Activated B cell treated with CpG ODN at 0.5 μM for 24 hours (primary cell): ENCODE results near the gene PHOX2A. TPM values are rescaled to one million over a fixed set of nuclear protein-coding genes. Genes with fewer than 3 reads are reported as not detected.

Experiments
- ATAC-seq: fragments of 200-7000 bp; cut with Tn5 transposase; one replicate; pipeline ENCODE4 v1.10.0; 2021; ENCODE audit warnings: low read depth, mild to moderate bottlenecking, moderate library complexity
- CTCF ChIA-PET: fragments of 350-600 bp; sonication (Branson Sonifier 250); formaldehyde crosslinking; loops from one replicate; lab custom pipeline; 2021; ENCODE audit warnings: antibody characterized with exemption; lab: Charles Lee
- POLR2A ChIA-PET: fragments of 350-600 bp; sonication (Branson Sonifier 250); formaldehyde crosslinking; loops from one replicate; lab custom pipeline; 2021; ENCODE audit warnings: antibody characterized with exemption; lab: Charles Lee
- DNase-seq: peaks from one replicate; pipeline ENCODE4 v3.0.0; 2022
- H3K27ac Mint-ChIP-seq: one replicate; pipeline ENCODE4 v1.8.0; 2020; ENCODE audit warnings: mixed read lengths
- H3K27me3 Mint-ChIP-seq: one replicate; pipeline ENCODE4 v1.8.0; 2021; ENCODE audit warnings: mixed read lengths
- H3K36me3 Mint-ChIP-seq: one replicate; pipeline ENCODE4 v1.8.0; 2021; ENCODE audit warnings: low read depth, mixed read lengths
- H3K4me1 Mint-ChIP-seq: one replicate; pipeline ENCODE4 v1.8.0; 2021; ENCODE audit warnings: mixed read lengths
- H3K4me3 Mint-ChIP-seq: one replicate; pipeline ENCODE4 v1.8.0; 2020; ENCODE audit warnings: mild to moderate bottlenecking, mixed read lengths
- H3K9me3 Mint-ChIP-seq: one replicate; pipeline ENCODE4 v1.8.0; 2020; ENCODE audit warnings: mixed read lengths
- intact Hi-C: fragments of 100-400 bp; cut with micrococcal nuclease; formaldehyde crosslinking; loops from one replicate; pipeline ENCODE4 v1.15.1; 2024
- total RNA-seq: library from RNA; stranded (reverse); gene quantifications from 2 replicates; pipeline ENCODE4 v1.2.3, GENCODE V29; 2022
- TF ChIP-seq, protein P1 (sequence below): fragments of 200-600 bp; IDR thresholded peaks from one replicate; pipeline ENCODE4 v1.8.0; 2022; ENCODE audit warnings: antibody characterized with exemption, mild to moderate bottlenecking

Gene PHOX2A
- total RNA-seq, 1 donor from 2014 or later, result not detected

DNA sequence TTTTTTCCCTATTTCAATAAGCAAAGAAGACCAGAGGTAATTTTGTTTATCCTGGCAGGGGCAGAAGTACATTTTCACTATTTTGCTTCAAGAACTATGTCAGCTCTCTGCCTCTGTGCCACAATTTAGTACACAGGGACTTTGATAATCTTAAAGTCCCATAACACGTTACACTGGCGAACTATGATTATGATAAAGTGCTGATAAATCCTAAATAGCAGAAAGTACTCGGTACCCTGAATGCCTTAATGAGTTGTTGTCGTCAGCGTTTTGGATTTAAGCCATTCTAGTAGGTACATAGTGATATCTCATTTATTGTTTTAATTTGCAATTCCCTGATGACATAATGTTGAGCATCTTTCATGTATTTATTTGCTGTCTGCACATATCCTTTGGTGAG, 16.6 kb upstream of the PHOX2A start:
- POLR2A ChIA-PET, result no interaction called here
- Mint-ChIP-seq H3K27ac (no peak overlapping the region), H3K4me3 (no peak overlapping the region)

DNA sequence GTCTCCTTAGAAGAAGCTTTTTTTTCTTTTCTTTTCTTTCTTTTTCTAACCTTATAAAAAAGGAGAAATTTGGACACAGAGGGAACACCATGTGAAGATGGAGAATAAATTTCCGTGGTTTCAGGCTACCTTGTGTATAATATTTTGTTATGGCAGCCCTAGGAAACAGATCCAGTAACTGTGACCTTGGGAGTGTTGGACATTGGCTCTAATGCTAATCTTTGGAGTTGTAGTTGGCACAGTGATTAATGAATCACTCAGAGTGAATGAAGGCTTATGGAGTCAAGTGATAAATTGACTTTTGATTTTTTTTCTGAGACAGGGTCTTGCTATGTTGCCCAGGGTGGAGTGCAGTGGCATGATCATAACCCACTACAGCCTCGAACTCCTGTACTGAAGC, 15.5 kb upstream of the PHOX2A start:
- ATAC-seq, result no peak
- no peak for DNase-seq
- H3K27ac Mint-ChIP-seq, result no peak overlapping the region
- no peak overlapping the region for H3K4me3 Mint-ChIP-seq
- ChIA-PET POLR2A (no interaction called here), CTCF (no interaction called here)
- TF ChIP-seq, protein P1, sequence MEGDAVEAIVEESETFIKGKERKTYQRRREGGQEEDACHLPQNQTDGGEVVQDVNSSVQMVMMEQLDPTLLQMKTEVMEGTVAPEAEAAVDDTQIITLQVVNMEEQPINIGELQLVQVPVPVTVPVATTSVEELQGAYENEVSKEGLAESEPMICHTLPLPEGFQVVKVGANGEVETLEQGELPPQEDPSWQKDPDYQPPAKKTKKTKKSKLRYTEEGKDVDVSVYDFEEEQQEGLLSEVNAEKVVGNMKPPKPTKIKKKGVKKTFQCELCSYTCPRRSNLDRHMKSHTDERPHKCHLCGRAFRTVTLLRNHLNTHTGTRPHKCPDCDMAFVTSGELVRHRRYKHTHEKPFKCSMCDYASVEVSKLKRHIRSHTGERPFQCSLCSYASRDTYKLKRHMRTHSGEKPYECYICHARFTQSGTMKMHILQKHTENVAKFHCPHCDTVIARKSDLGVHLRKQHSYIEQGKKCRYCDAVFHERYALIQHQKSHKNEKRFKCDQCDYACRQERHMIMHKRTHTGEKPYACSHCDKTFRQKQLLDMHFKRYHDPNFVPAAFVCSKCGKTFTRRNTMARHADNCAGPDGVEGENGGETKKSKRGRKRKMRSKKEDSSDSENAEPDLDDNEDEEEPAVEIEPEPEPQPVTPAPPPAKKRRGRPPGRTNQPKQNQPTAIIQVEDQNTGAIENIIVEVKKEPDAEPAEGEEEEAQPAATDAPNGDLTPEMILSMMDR, result no peak
- intact Hi-C loops, result no loop called here
- peaks cover 14% of the 10 kb centered on the region for H3K27me3 Mint-ChIP-seq
- H3K9me3 Mint-ChIP-seq, result no peaks in the 10 kb centered on the region
- no peaks in the 10 kb centered on the region for H3K36me3 Mint-ChIP-seq
- H3K4me1 Mint-ChIP-seq, result no peaks in the 10 kb centered on the region

More for the DNA sequence above, 16.6 kb upstream of the PHOX2A start:
- DNase-seq (no peak), ATAC-seq (no peak)
- Mint-ChIP-seq H3K4me1 (no peaks in the 10 kb centered on the region), H3K36me3 (no peaks in the 10 kb centered on the region), H3K27me3 (peaks cover 14% of the 10 kb centered on the region), H3K9me3 (no peaks in the 10 kb centered on the region)
- TF ChIP-seq, protein P1, result no peak
- intact Hi-C loops, result no loop called here
- CTCF ChIA-PET, result no interaction called here

DNA sequence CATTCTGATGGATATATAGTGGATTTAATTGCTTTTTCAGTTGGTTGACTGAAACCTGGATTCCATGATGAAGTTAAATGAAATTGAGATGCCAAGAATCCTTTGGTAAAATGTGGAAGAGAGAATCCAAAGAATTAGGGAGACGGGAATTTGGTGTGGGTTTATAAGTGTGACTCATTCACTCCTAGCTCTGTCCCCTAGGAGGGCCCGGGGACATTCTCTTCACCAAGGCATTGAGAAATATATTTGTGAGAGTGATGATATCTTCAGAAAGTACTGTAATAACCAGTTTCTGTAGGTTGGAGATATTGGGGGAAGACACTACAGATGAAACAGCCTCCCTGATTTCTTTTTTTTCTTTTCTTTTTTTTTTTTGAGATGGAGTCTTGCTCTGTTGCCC, 13.6 kb upstream of the PHOX2A start:
- H3K36me3 Mint-ChIP-seq, result no peaks in the 10 kb centered on the region
- intact Hi-C loops, result no loop called here
- ChIA-PET POLR2A (no interaction called here), CTCF (no interaction called here)
- no peak for ATAC-seq
- DNase-seq, result no peak
- H3K9me3 Mint-ChIP-seq, result no peaks in the 10 kb centered on the region
- peaks cover 18% of the 10 kb centered on the region for H3K27me3 Mint-ChIP-seq
- H3K4me1 Mint-ChIP-seq, result no peaks in the 10 kb centered on the region
- H3K4me3 Mint-ChIP-seq, result no peak overlapping the region
- TF ChIP-seq, protein P1, result no peak
- H3K27ac Mint-ChIP-seq, result no peak overlapping the region

DNA sequence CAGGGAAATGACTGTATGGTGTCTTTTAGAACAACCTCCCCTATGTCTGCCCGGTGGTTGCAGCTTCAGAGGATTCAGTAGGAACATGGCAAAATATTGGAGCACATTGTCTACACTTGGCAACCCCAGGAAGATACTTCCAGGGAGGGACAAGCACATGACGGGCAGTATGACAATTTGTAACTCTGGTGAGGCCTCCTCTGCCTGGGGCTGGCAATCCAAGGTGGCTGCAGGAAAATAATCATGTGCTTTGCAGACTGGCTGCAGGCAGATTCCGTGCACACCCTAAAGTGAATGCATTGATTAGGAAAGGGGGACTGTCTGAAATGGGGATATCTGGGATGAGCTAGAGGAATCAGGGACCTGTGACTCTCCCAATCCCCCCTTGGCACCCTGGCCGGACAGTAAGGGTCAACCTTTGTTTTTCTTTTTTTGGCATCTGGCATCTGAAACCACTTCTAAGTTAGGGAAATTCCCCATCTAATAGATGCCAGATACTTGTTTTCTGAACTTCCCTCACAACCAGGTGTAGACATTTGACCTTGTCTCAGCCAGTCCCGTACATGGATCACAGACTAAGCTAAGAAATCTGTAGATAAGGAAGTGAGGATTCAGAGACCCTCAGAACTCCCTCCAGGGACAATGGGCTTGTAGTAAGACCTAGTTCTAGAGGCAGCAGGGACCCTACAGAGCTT, 10.5 kb upstream of the PHOX2A start:
- Mint-ChIP-seq H3K36me3 (no peaks in the 10 kb centered on the region), H3K27ac (no peak overlapping the region), H3K4me3 (no peak overlapping the region), H3K27me3 (peaks cover 18% of the 10 kb centered on the region), H3K9me3 (no peaks in the 10 kb centered on the region), H3K4me1 (no peaks in the 10 kb centered on the region)
- ATAC-seq (no peak), DNase-seq (no peak)
- intact Hi-C loops, result no loop called here
- ChIA-PET CTCF (no interaction called here), POLR2A (no interaction called here)
- TF ChIP-seq, protein P1, result no peak

DNA sequence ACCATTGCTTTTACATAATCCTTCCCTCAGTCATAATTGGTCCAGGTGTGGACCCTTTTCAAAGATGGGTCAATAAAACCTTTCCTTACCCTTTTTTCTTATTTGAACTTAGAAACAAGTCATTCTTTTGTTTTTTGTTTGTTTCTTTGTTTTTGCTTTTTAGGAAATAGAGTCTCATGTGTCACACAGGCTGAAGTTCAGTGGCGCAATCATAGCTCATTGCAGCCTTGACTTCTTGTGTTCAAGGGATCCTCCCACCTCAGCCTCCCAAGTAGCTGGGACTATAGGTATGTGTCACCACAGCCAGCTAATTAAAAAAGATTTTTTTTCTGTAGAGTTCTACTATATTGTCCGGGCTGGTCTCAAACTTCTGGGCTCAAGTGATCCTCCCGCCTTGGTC, 9.4 kb upstream of the PHOX2A start:
- ChIA-PET POLR2A (no interaction called here), CTCF (no interaction called here)
- H3K4me1 Mint-ChIP-seq, result no peaks in the 10 kb centered on the region
- no peak overlapping the region for H3K27ac Mint-ChIP-seq
- DNase-seq (no peak), ATAC-seq (no peak)
- peaks cover 21% of the 10 kb centered on the region for H3K27me3 Mint-ChIP-seq
- H3K9me3 Mint-ChIP-seq, result no peaks in the 10 kb centered on the region
- intact Hi-C loops, result no loop called here
- TF ChIP-seq, protein P1, result no peak
- H3K4me3 Mint-ChIP-seq, result no peak overlapping the region
- no peaks in the 10 kb centered on the region for H3K36me3 Mint-ChIP-seq
